SU-DHL-6 (cell line): ENCODE results near the gene RNU1-2.

ENCODE experiments used
- EZH2phosphoT487 ChIP-seq: fragments of 200-600 bp; sonication (generic), shearing (Covaris generic); conservative IDR thresholded peaks from 2 replicates; pipeline ENCODE4 v1.6.1; 2018; ENCODE audit warnings: mild to moderate bottlenecking, antibody characterized with exemption, low read length, moderate library complexity, mixed read lengths
- TF ChIP-seq, protein P1 (sequence below): fragments of 200-600 bp; sonication (generic); IDR thresholded peaks from one replicate; pipeline ENCODE4 v1.5.1; 2017; ENCODE audit warnings: antibody characterized with exemption, mild to moderate bottlenecking, low read length, moderate library complexity; ENCODE audit not compliant: insufficient read depth, poor library complexity, severe bottlenecking

- TF ChIP-seq, protein P1, sequence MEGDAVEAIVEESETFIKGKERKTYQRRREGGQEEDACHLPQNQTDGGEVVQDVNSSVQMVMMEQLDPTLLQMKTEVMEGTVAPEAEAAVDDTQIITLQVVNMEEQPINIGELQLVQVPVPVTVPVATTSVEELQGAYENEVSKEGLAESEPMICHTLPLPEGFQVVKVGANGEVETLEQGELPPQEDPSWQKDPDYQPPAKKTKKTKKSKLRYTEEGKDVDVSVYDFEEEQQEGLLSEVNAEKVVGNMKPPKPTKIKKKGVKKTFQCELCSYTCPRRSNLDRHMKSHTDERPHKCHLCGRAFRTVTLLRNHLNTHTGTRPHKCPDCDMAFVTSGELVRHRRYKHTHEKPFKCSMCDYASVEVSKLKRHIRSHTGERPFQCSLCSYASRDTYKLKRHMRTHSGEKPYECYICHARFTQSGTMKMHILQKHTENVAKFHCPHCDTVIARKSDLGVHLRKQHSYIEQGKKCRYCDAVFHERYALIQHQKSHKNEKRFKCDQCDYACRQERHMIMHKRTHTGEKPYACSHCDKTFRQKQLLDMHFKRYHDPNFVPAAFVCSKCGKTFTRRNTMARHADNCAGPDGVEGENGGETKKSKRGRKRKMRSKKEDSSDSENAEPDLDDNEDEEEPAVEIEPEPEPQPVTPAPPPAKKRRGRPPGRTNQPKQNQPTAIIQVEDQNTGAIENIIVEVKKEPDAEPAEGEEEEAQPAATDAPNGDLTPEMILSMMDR: no peak
- no peak for TF ChIP-seq EZH2phosphoT487
These were observed 7.3 kb downstream of the RNU1-2 start for GRCh38 chr1:16903054-16903453.
